Measurements from ENCODE around the gene ADPRH. TPM values are rescaled to one million over a fixed set of nuclear protein-coding genes. Genes with fewer than 3 reads are reported as not detected.
"Not testable (repeated sequence)": the region's sequence is repeated elsewhere in the genome, so short reads cannot be mapped to it uniquely, and the experiment has no call there.

The ADPRH gene
- total RNA-seq, 4 donors from 2014 or later, result 2.6 to 14.7 (median 7.1) TPM

- intact Hi-C loops (cut with DNase I; ENCODE audit: low total_unique reads), result no loop called here
- no peaks in the 10 kb centered on the region for H3K4me1 ChIP-seq
- no peaks in the 10 kb centered on the region for H3K27me3 ChIP-seq
- no peak for TF ChIP-seq POLR2A (IDR thresholded peaks at IDR 0.05)
- no peak for TF ChIP-seq CTCF (IDR thresholded peaks at IDR 0.05)
- no peak overlapping the region for H3K27ac ChIP-seq
- no peak overlapping the region for H3K4me3 ChIP-seq
- no peaks in the 10 kb centered on the region for H3K36me3 ChIP-seq
- H3K9me3 ChIP-seq, result no peaks in the 10 kb centered on the region
- no peak for DNase-seq
These were observed 9.9 kb downstream of the ADPRH start for GRCh38 chr3:119589102-119589773.

- TF ChIP-seq CTCF (IDR thresholded peaks at IDR 0.05) (no peak), POLR2A (IDR thresholded peaks at IDR 0.05) (no peak)
- intact Hi-C loops (cut with DNase I; ENCODE audit: low total_unique reads), result no loop called here
- no peak for DNase-seq
- Histone ChIP-seq H3K9me3 (no peaks in the 10 kb centered on the region), H3K27ac (no peak overlapping the region), H3K27me3 (no peaks in the 10 kb centered on the region), H3K36me3 (no peaks in the 10 kb centered on the region), H3K4me1 (no peaks in the 10 kb centered on the region), H3K4me3 (no peak overlapping the region)
These were observed 11.4 kb downstream of the ADPRH start for GRCh38 chr3:119590706-119591105.

GRCh38 chr3:119592861-119593260 lies 13.6 kb downstream of the ADPRH start:
- DNase-seq, result no peak
- TF ChIP-seq POLR2A (IDR thresholded peaks at IDR 0.05), result no peak
- no peak for TF ChIP-seq CTCF (IDR thresholded peaks at IDR 0.05)
- Histone ChIP-seq H3K27ac (no peak overlapping the region), H3K27me3 (no peaks in the 10 kb centered on the region), H3K4me3 (no peak overlapping the region), H3K36me3 (no peaks in the 10 kb centered on the region), H3K4me1 (no peaks in the 10 kb centered on the region), H3K9me3 (no peaks in the 10 kb centered on the region)
- intact Hi-C loops (cut with DNase I; ENCODE audit: low total_unique reads), result no loop called here

GRCh38 chr3:119594066-119594465 lies 14.8 kb downstream of the ADPRH start:
- Histone ChIP-seq H3K36me3 (no peaks in the 10 kb centered on the region), H3K9me3 (no peaks in the 10 kb centered on the region), H3K27ac (no peak overlapping the region), H3K27me3 (no peaks in the 10 kb centered on the region), H3K4me1 (no peaks in the 10 kb centered on the region), H3K4me3 (no peak overlapping the region)
- DNase-seq, result no peak
- no peak for TF ChIP-seq CTCF (IDR thresholded peaks at IDR 0.05)
- TF ChIP-seq POLR2A (IDR thresholded peaks at IDR 0.05), result no peak
- intact Hi-C loops (cut with DNase I; ENCODE audit: low total_unique reads), result no loop called here

- H3K4me3 ChIP-seq; H3K9me3 ChIP-seq; H3K4me1 ChIP-seq; H3K36me3 ChIP-seq; H3K27ac ChIP-seq; H3K27me3 ChIP-seq; intact Hi-C loops (cut with DNase I; ENCODE audit: low total_unique reads); DNase-seq: not testable (repeated sequence)
These were observed 15.6 kb downstream of the ADPRH start for GRCh38 chr3:119594929-119595328.
